ENCODE results near the gene NYAP2. TPM values are rescaled to one million over a fixed set of nuclear protein-coding genes. Genes with fewer than 3 reads are reported as not detected.

Gene NYAP2
- total RNA-seq, 1 donor from 2014 or later, result 0.14 TPM

GRCh38 chr2:225378984-225379383 lies 20.5 kb upstream of the NYAP2 start:
- Histone ChIP-seq H3K27me3 (ENCODE audit: insufficient read depth, low read length) (no peaks in the 10 kb centered on the region), H3K27ac (ENCODE audit: low read depth, low read length) (no peak overlapping the region), H3K4me3 (ENCODE audit: insufficient read depth, low read depth, low read length) (no peak overlapping the region), H2AFZ (ENCODE audit: low read depth, low read length) (no peak overlapping the region), H3K9ac (ENCODE audit: low read length) (no peak overlapping the region), H3K79me2 (ENCODE audit: insufficient read depth, low read length) (no peaks in the 10 kb centered on the region), H3K4me2 (ENCODE audit: low read length) (no peak overlapping the region), H3K36me3 (ENCODE audit: insufficient read depth, low read length) (no peaks in the 10 kb centered on the region), H3K4me1 (ENCODE audit: insufficient read depth, low read length) (no peaks in the 10 kb centered on the region), H4K20me1 (ENCODE audit: insufficient read depth, low read length) (no peaks in the 10 kb centered on the region), H3K9me3 (ENCODE audit: insufficient read depth, low read depth, low read length) (no peaks in the 10 kb centered on the region)
- TF ChIP-seq EZH2 (IDR thresholded peaks at IDR 0.05; ENCODE audit: insufficient read depth, low read length), result no peak
- no peak for TF ChIP-seq CTCF (IDR thresholded peaks at IDR 0.05; ENCODE audit: insufficient read depth, low read depth, low read length)
- H3K36me3 Mint-ChIP-seq (ENCODE audit: low read depth, unreplicated experiment), result no peaks in the 10 kb centered on the region
- no peaks in the 10 kb centered on the region for H3K4me1 Mint-ChIP-seq (ENCODE audit: low read depth, unreplicated experiment)
- FAIRE-seq (no peak), DNase-seq (ENCODE audit: low read depth) (no peak)
- H3K9me3 Mint-ChIP-seq (ENCODE audit: unreplicated experiment), result peaks cover 3% of the 10 kb centered on the region
- no peaks in the 10 kb centered on the region for H3K27me3 Mint-ChIP-seq (ENCODE audit: low read depth, unreplicated experiment)
- no peak overlapping the region for H3K4me3 Mint-ChIP-seq (ENCODE audit: unreplicated experiment)
- no peak overlapping the region for H3K27ac Mint-ChIP-seq (ENCODE audit: unreplicated experiment)

GRCh38 chr2:225379856-225380255 lies 19.7 kb upstream of the NYAP2 start:
- Histone ChIP-seq H3K9ac (ENCODE audit: low read length) (no peak overlapping the region), H3K27ac (ENCODE audit: low read depth, low read length) (no peak overlapping the region), H2AFZ (ENCODE audit: low read depth, low read length) (no peak overlapping the region), H3K36me3 (ENCODE audit: insufficient read depth, low read length) (no peaks in the 10 kb centered on the region), H3K4me3 (ENCODE audit: insufficient read depth, low read depth, low read length) (no peak overlapping the region), H3K79me2 (ENCODE audit: insufficient read depth, low read length) (no peaks in the 10 kb centered on the region), H3K27me3 (ENCODE audit: insufficient read depth, low read length) (no peaks in the 10 kb centered on the region), H3K4me2 (ENCODE audit: low read length) (no peak overlapping the region), H4K20me1 (ENCODE audit: insufficient read depth, low read length) (no peaks in the 10 kb centered on the region), H3K9me3 (ENCODE audit: insufficient read depth, low read depth, low read length) (no peaks in the 10 kb centered on the region), H3K4me1 (ENCODE audit: insufficient read depth, low read length) (no peaks in the 10 kb centered on the region)
- Mint-ChIP-seq H3K4me1 (ENCODE audit: low read depth, unreplicated experiment) (no peaks in the 10 kb centered on the region), H3K27ac (ENCODE audit: unreplicated experiment) (no peak overlapping the region), H3K9me3 (ENCODE audit: unreplicated experiment) (peaks cover 3% of the 10 kb centered on the region), H3K27me3 (ENCODE audit: low read depth, unreplicated experiment) (no peaks in the 10 kb centered on the region), H3K4me3 (ENCODE audit: unreplicated experiment) (no peak overlapping the region), H3K36me3 (ENCODE audit: low read depth, unreplicated experiment) (no peaks in the 10 kb centered on the region)
- DNase-seq (ENCODE audit: low read depth) (no peak), FAIRE-seq (no peak)
- no peak for TF ChIP-seq EZH2 (IDR thresholded peaks at IDR 0.05; ENCODE audit: insufficient read depth, low read length)
- TF ChIP-seq CTCF (IDR thresholded peaks at IDR 0.05; ENCODE audit: insufficient read depth, low read depth, low read length), result no peak

GRCh38 chr2:225381609-225382008 lies 17.9 kb upstream of the NYAP2 start:
- no peaks in the 10 kb centered on the region for H3K36me3 Mint-ChIP-seq (ENCODE audit: low read depth, unreplicated experiment)
- H3K4me3 ChIP-seq (ENCODE audit: insufficient read depth, low read depth, low read length), result no peak overlapping the region
- H3K4me3 Mint-ChIP-seq (ENCODE audit: unreplicated experiment), result no peak overlapping the region
- H4K20me1 ChIP-seq (ENCODE audit: insufficient read depth, low read length), result no peaks in the 10 kb centered on the region
- no peak overlapping the region for H3K27ac ChIP-seq (ENCODE audit: low read depth, low read length)
- peaks cover 3% of the 10 kb centered on the region for H3K9me3 Mint-ChIP-seq (ENCODE audit: unreplicated experiment)
- no peaks in the 10 kb centered on the region for H3K36me3 ChIP-seq (ENCODE audit: insufficient read depth, low read length)
- no peak overlapping the region for H3K9ac ChIP-seq (ENCODE audit: low read length)
- H3K4me1 Mint-ChIP-seq (ENCODE audit: low read depth, unreplicated experiment), result no peaks in the 10 kb centered on the region
- no peak overlapping the region for H3K27ac Mint-ChIP-seq (ENCODE audit: unreplicated experiment)
- H3K9me3 ChIP-seq (ENCODE audit: insufficient read depth, low read depth, low read length), result no peaks in the 10 kb centered on the region
- no peaks in the 10 kb centered on the region for H3K27me3 Mint-ChIP-seq (ENCODE audit: low read depth, unreplicated experiment)
- H3K4me1 ChIP-seq (ENCODE audit: insufficient read depth, low read length), result no peaks in the 10 kb centered on the region
- no peak overlapping the region for H2AFZ ChIP-seq (ENCODE audit: low read depth, low read length)
- TF ChIP-seq EZH2 (IDR thresholded peaks at IDR 0.05; ENCODE audit: insufficient read depth, low read length), result no peak
- TF ChIP-seq CTCF (IDR thresholded peaks at IDR 0.05; ENCODE audit: insufficient read depth, low read depth, low read length), result no peak
- no peak for FAIRE-seq
- H3K4me2 ChIP-seq (ENCODE audit: low read length), result no peak overlapping the region
- no peaks in the 10 kb centered on the region for H3K79me2 ChIP-seq (ENCODE audit: insufficient read depth, low read length)
- DNase-seq (ENCODE audit: low read depth), result no peak
- H3K27me3 ChIP-seq (ENCODE audit: insufficient read depth, low read length), result no peaks in the 10 kb centered on the region
